ENCODE data around the gene GAGE12E.
"Not testable (repeated sequence)": the region's sequence is repeated elsewhere in the genome, so short reads cannot be mapped to it uniquely, and the experiment has no call there.

The GAGE12E gene

GRCh38 chrX:49550989-49551388, at the start of gene GAGE12E:
GAGE12E (plus strand) TSS chrX:49551289; CDS start chrX:49552444, 1,155 bp downstream.
- not testable (repeated sequence) for DNase-seq (ENCODE audit: extremely low read depth in 1 of 2, low read depth in 1 of 2)

- DNase-seq (ENCODE audit: extremely low read depth in 1 of 2, low read depth in 1 of 2): not testable (repeated sequence)
These were observed 19.2 kb upstream of the GAGE12E start, which contains the start of gene GAGE12C for GRCh38 chrX:49531877-49532276. GAGE12C (plus strand) TSS chrX:49532177; CDS start chrX:49533332, 1,155 bp downstream.

GRCh38 chrX:49541433-49541832, 9.7 kb upstream of the GAGE12E start, which contains the start of gene GAGE12D:
GAGE12D (plus strand) TSS chrX:49541733; CDS start chrX:49542888, 1,155 bp downstream.
- not testable (repeated sequence) for DNase-seq (ENCODE audit: extremely low read depth in 1 of 2, low read depth in 1 of 2)

GRCh38 chrX:49560542-49560941, 9.5 kb downstream of the GAGE12E start, which contains the start of gene GAGE12F:
GAGE12F (plus strand) TSS chrX:49560842; CDS start chrX:49561997, 1,155 bp downstream.
- DNase-seq (ENCODE audit: extremely low read depth in 1 of 2, low read depth in 1 of 2): not testable (repeated sequence)

- not testable (repeated sequence) for DNase-seq (ENCODE audit: extremely low read depth in 1 of 2, low read depth in 1 of 2)
These were observed 17.6 kb downstream of the GAGE12E start for GRCh38 chrX:49568728-49569127.

- DNase-seq (ENCODE audit: extremely low read depth in 1 of 2, low read depth in 1 of 2): not testable (repeated sequence)
These were observed 18.1 kb downstream of the GAGE12E start for GRCh38 chrX:49569152-49569551.

GRCh38 chrX:49570100-49570499, 19.0 kb downstream of the GAGE12E start, which contains the start of gene GAGE12G:
GAGE12G (plus strand) TSS chrX:49570400; CDS start chrX:49571555, 1,155 bp downstream.
- not testable (repeated sequence) for DNase-seq (ENCODE audit: extremely low read depth in 1 of 2, low read depth in 1 of 2)

GRCh38 chrX:49579649-49580048, 28.6 kb downstream of the GAGE12E start, which contains the start of gene GAGE12H:
GAGE12H (plus strand) TSS chrX:49579949; CDS start chrX:49581104, 1,155 bp downstream.
- not testable (repeated sequence) for DNase-seq (ENCODE audit: extremely low read depth in 1 of 2, low read depth in 1 of 2)

GRCh38 chrX:49589196-49589595, 38.1 kb downstream of the GAGE12E start, which contains the start of gene GAGE2A:
GAGE2A (plus strand) TSS chrX:49589496; CDS start chrX:49590651, 1,155 bp downstream.
- not testable (repeated sequence) for DNase-seq (ENCODE audit: extremely low read depth in 1 of 2, low read depth in 1 of 2)

- DNase-seq (ENCODE audit: extremely low read depth in 1 of 2, low read depth in 1 of 2): not testable (repeated sequence)
These were observed 38.8 kb downstream of the GAGE12E start for GRCh38 chrX:49589769-49590478.

- not testable (repeated sequence) for DNase-seq (ENCODE audit: extremely low read depth in 1 of 2, low read depth in 1 of 2)
These were observed 39.4 kb downstream of the GAGE12E start for GRCh38 chrX:49590488-49590887.

- DNase-seq (ENCODE audit: extremely low read depth in 1 of 2, low read depth in 1 of 2): not testable (repeated sequence)
These were observed 47.6 kb downstream of the GAGE12E start, which contains the start of gene GAGE1 for GRCh38 chrX:49598720-49599119. GAGE1 (plus strand) TSS chrX:49599020; CDS start chrX:49600175, 1,155 bp downstream.

All from stimulated activated CD8-positive, alpha-beta memory T cell treated with anti-CD3 and anti-CD28 coated beads, Interleukin-7, amount 100 ng/mL, for 48 hours (primary cell).